Measurements from ENCODE around the gene ADISSP. TPM values are rescaled to one million over a fixed set of nuclear protein-coding genes. Genes with fewer than 3 reads are reported as not detected.

ADISSP gene
- total and polyA plus RNA-seq, 9 of the 15 experiments (the other 6 are each of a cell fraction or from before 2014, with no cell fraction given) = 1.4 to 70.6 (median 23.4) TPM

- TF ChIP-seq ARID4B (CRISPR knock-in tag; IDR thresholded peaks at IDR 0.05) = peak; percentile 67; the same call in 1 of the 2 replicates
- TF ChIP-seq YY1 (IDR thresholded peaks at IDR 0.05; ENCODE audit: borderline replicate concordance in 1 of 3, control insufficient read depth in 1 of 3, extremely low read depth in 1 of 3, insufficient read depth in 3 of 3, insufficient read length in 1 of 3, insufficient replicate concordance in 2 of 3, low read depth in 1 of 3, low read length in 2 of 3) = peak in 1 of 3 experiments; percentile 8
- peak; percentile 47; the same call in 1 of the 2 replicates for TF ChIP-seq CTBP1 (IDR thresholded peaks at IDR 0.05; ENCODE audit: borderline replicate concordance)
- TF ChIP-seq DIDO1 (tag; IDR thresholded peaks at IDR 0.05; ENCODE audit: low read depth) = no peak
- no peak for TF ChIP-seq MLLT1 (IDR thresholded peaks at IDR 0.05)
- TF ChIP-seq FIP1L1 (IDR thresholded peaks at IDR 0.05; ENCODE audit: low read depth, low read length, poor library complexity, severe bottlenecking) = peak; percentile 1
- peak; percentile 67 for TF ChIP-seq CBFA2T3 (IDR thresholded peaks at IDR 0.05)
- TF ChIP-seq ZNF263 (CRISPR knock-in tag; IDR thresholded peaks at IDR 0.05; ENCODE audit: borderline replicate concordance) = peak; percentile 39; the same call in 1 of the 2 replicates
Measured at GRCh38 chr20:3767110-3767426, 485 bp downstream of the ADISSP start (continued).

All from K562 (cell line).